Transverse colon (tissue), 3 donors: ENCODE measurements around the gene SUN1.

Experiments used
- POLR2A ChIP-seq: fragments of 450-650 bp; IDR thresholded peaks from one replicate; pipeline ENCODE4 v1.6.1; 2016; ENCODE audit warnings: antibody characterized with exemption, mild to moderate bottlenecking, moderate library complexity
- TF ChIP-seq, protein P1 (sequence below), 5 experiments: fragments of 200-600 bp in 3 of 5; fragments of 450-650 bp in 2 of 5; sonication (generic) in 3 of 5; IDR thresholded peaks; 1 replicate in 2 of 5; 2 replicates in 3 of 5; pipeline ENCODE4 v1.5.1; 2016 to 2017; ENCODE audit warnings: antibody characterized with exemption in 5 of 5, inconsistent platforms in 3 of 5, mild to moderate bottlenecking in 2 of 5, moderate library complexity in 1 of 5

- TF ChIP-seq, protein P1, sequence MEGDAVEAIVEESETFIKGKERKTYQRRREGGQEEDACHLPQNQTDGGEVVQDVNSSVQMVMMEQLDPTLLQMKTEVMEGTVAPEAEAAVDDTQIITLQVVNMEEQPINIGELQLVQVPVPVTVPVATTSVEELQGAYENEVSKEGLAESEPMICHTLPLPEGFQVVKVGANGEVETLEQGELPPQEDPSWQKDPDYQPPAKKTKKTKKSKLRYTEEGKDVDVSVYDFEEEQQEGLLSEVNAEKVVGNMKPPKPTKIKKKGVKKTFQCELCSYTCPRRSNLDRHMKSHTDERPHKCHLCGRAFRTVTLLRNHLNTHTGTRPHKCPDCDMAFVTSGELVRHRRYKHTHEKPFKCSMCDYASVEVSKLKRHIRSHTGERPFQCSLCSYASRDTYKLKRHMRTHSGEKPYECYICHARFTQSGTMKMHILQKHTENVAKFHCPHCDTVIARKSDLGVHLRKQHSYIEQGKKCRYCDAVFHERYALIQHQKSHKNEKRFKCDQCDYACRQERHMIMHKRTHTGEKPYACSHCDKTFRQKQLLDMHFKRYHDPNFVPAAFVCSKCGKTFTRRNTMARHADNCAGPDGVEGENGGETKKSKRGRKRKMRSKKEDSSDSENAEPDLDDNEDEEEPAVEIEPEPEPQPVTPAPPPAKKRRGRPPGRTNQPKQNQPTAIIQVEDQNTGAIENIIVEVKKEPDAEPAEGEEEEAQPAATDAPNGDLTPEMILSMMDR (IDR thresholded peaks at IDR 0.05): no peak
- TF ChIP-seq POLR2A: no peak
Measured at GRCh38 chr7:889391-889790, 57.1 kb downstream of the SUN1 start.
